HG03060 (cell line): ENCODE results near the gene UBE2M.
"Not testable (repeated sequence)": the region's sequence is repeated elsewhere in the genome, so short reads cannot be mapped to it uniquely, and the experiment has no call there.

Experiments
- ATAC-seq: cut with Tn5 transposase; IDR thresholded peaks from one replicate; pipeline ENCODE4 v1.9.1; 2021; ENCODE audit warnings: low read depth, moderate number of reproducible peaks; ENCODE audit not compliant: unreplicated experiment

The UBE2M gene

GRCh38 chr19:58515259-58515658, 43.2 kb downstream of the UBE2M start:
- ATAC-seq, result no peak

- no peak for ATAC-seq
Observed at GRCh38 chr19:58514564-58515022, 43.8 kb downstream of the UBE2M start.

DNA sequence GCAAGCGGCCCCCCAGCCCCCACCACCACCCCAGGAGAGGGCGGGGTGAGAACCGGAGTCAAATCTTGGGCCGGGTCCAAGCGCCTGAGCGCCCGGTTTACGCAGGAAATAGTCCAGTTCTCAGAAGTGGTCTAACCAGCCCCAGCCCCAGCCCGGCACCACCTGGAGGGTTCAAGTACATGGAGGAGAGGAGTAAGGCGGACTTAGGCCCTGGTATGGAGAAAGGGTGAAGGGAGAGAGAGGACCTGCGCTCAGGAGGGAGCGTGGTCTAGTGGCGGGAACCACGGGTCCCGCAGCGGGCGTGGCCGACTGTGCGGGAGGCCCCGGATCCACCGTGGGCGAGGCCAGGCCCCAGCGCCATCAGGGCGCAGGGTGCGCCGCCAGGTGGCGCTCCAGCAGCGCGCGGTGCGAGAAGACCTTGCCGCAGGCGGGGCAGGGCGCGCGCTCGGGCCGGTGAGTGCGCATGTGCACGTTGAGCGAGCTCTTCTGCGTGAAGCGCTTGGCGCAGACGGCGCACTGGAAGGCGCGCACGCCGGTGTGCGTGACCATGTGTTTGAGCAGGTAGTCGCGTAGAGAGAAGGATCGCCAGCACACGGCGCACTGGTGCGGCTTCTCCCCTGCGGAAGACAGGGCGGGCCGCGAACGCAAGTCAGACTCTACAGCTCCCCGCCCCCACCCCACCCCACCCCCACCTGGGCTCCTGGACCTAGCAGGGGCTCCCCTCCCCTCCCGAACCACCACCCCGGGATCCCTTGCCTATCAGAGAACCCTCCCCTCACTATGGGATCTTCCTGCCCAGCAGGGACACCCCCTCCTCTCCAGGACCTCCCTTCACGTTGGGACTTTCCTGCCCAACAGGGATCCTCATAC, 44.5 kb downstream of the UBE2M start:
- ATAC-seq, result no peak

GRCh38 chr19:58513213-58513693, 45.2 kb downstream of the UBE2M start:
- no peak for ATAC-seq

- ATAC-seq, result no peak
Observed at GRCh38 chr19:58511353-58512208, 46.8 kb downstream of the UBE2M start, which contains the start of gene SLC27A5. Gene SLC27A5 (minus strand): TSS chr19:58511992. CDS start chr19:58511955, 37 bp downstream.

DNA sequence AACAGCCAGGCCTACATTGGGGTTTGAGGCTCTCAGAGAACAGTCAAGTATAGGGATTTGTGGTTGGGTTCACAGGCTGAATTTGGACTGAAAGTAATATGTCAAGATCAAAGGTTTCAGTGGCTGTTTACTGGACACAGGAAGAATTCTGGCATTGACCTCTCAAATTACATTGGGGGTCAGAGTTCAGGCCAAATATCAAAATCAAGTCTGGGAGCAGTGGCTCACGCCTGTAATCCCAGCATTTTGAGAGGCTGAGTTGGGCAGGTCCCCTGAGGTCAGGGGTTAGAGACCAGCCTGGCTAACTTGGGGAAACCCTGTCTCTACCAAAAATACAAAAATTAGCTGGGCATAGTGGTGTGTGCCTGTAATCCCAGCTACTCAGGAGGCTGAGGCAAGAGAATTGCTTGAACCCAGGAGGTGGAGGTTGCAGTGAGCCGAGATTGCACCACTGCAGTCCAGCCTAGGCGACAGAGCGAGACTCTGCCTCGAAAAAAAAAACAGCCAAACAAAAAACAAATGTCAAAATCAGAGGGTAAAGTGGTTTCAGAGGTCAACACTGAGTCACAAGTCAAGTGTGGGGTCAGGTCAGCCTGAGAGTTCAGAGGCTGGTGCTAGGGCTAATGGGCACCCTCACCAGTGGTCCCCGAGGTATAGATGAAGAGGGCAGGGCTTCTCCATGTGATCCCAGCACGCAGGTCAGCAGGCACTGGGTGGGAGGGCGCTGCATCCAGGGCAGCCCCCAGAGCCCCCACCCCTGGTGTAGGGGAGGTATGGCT, 48.1 kb downstream of the UBE2M start:
- ATAC-seq, result no peak

GRCh38 chr19:58509731-58510083, 48.7 kb downstream of the UBE2M start:
- ATAC-seq, result no peak

GRCh38 chr19:58507602-58508223, 50.7 kb downstream of the UBE2M start:
- not testable (repeated sequence) for ATAC-seq
